ENCODE measurements around the gene ROBO1.
"Not testable (repeated sequence)": the region's sequence is repeated elsewhere in the genome, so short reads cannot be mapped to it uniquely, and the experiment has no call there.

ROBO1 gene

GRCh38 chr3:79767905-79768267 is at the start of gene ROBO1:
ROBO1 (minus strand) TSS chr3:79767998.
- DNase-seq (ENCODE audit: low read depth): no peak

GRCh38 chr3:79817224-79817623 is 49.4 kb upstream of the ROBO1 start:
- DNase-seq (ENCODE audit: low read depth): no peak

GRCh38 chr3:79815478-79815877 is 47.7 kb upstream of the ROBO1 start:
- no peak for DNase-seq (ENCODE audit: low read depth)

DNA sequence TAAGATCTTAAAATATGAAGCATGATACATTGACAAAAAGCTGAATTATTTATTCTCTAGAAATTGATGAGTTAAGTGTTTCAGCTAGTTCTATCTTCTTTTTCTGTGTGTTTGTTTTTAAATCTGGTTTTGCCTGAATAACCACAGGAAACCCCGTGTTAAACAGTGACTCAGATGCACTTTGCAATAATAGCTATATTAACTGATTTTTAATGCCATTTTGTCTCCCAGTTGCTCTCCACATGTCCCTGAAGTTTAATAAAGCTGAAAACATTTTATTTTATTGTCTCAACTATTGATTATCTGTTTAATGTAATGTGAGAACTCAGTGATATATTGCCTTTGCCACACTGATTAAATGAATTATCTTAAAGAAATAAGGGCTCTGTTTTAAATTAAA is 42.8 kb upstream of the ROBO1 start:
- DNase-seq (ENCODE audit: low read depth): no peak

DNA sequence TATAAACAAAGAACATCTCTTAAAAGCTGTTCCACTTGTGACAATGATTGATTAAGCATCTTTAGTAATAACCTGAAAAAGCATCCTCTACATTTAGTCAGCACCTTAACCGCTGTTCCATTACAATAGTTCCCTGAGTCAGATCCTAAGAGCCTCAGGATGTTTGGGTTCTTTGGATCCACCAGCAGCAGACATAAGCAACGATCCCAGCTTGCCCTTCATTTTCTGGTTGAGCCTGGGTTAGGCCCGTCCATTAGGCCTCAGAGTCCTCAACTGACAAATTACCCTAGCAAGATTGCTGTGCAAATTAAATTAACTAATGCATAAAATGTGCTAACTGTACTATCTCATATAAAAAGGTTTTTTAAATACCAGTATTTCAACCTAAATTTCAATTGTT is 42.3 kb upstream of the ROBO1 start:
- no peak for DNase-seq (ENCODE audit: low read depth)

GRCh38 chr3:79809106-79809505 is 41.3 kb upstream of the ROBO1 start:
- DNase-seq (ENCODE audit: low read depth): no peak

GRCh38 chr3:79808515-79808914 is 40.7 kb upstream of the ROBO1 start:
- no peak for DNase-seq (ENCODE audit: low read depth)

- not testable (repeated sequence) for DNase-seq (ENCODE audit: low read depth)
These were observed 22.4 kb upstream of the ROBO1 start for GRCh38 chr3:79790177-79790576.

DNA sequence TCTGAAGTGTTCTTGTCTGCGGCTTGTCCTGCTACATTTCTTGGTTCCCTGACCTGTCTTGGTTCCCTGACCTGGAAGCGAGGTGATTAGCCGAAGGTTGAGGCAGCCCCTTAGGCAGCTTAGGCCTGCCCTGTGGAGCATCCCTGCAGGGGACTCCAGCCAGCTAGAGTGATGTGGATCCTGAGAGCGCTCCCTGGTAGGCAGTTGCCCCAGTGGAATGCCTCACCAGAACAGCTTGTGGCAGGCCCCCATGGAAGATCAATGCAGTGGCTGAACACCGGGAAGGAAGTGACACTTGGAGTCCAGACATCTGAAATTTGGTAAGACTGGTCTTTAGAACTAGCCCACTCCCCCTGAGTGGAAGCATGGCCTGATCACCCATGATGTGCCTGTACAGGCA is 5.5 kb upstream of the ROBO1 start:
- no peak for DNase-seq (ENCODE audit: low read depth)

GRCh38 chr3:79769229-79769628 is 1.4 kb upstream of the ROBO1 start:
- no peak for DNase-seq (ENCODE audit: low read depth)

DNA sequence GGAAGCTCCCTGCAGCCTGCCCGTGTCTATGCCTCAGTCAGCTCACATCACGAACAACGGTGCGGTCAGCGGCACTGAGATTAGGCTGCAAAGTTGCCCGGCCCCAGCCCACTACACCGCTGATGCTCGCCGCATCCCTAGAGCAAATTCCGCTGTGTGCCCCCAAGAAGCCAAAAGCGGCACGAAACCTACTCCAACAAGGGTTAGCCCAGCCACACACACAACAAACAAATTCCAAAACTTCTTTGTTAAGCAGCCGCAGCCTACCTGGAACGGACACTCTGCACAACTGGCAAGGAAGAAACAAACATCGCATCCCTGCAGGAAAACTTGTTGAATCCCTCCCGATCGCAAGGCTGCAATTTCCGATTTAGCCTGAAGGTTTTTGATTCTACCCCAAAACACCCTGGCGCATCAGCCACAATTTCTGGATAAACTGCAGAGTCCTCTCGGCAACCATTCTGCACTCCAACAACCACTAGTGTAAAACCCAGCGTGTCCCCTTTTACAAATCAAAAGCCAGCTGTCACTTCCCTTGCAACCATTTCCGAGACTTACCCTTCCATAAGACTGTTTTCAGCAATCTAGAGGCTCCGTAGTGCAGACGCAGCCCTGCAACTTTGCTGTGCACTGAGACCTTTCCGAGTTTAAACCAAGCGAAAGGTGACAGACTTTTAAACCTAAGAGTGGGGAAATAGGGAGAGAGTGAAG is 449 bp downstream of the ROBO1 start:
- DNase-seq (ENCODE audit: low read depth): no peak

DNA sequence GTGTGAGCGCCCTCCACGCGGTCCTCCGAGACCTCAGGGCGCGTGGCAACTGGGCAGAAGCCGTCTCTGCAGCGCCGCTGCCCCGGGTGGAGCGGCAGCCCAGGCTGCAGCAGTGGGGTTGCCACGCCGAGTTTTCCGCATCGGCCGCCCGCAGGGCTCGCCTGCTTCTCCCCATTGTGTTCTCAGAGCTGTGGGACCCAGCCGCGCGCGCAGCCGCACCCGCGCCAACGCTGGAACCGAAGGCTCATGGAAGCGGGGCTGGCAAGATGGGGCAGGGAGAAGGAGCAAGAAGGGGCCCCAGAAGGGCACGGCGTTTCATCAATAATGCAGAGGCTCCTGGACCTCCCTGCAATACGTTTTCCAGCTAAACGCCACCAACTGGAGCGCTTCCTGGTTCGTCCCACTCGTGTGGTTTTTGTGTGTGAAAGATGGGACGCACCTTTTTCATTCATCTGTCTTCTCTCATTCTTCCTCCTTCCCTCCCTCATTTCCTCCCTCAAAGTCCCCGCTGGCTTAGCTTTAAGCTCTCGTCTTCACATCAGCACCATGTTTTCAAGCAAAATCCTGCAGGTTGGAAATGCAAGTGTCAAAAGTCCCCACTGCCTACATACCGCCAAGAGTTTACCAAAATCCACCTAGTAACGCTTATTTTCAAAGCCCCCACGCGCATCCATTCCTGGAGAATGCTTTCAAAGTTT is 1.2 kb downstream of the ROBO1 start:
- no peak for DNase-seq (ENCODE audit: low read depth)

DNA sequence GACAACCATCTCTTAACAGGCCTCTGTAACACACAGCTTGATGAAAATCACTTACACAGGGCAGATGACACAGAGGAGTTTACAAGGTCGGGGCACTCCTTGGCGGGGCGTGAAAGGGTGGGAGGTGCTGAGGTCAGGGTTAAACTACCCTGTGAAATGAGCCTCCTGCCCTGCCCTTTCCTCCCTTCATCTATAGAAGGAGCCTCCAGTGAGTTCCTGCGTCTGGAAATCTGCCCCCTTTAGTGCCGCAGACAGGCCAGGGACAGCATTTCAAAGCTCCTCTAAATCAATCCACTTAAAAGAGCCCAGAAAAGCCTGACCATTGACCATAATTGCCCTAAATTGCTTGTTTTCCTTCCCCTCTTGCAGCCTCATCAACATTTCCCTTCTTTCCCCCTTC is 1.9 kb downstream of the ROBO1 start:
- no peak for DNase-seq (ENCODE audit: low read depth)

- no peak for DNase-seq (ENCODE audit: low read depth)
These were observed 6.4 kb downstream of the ROBO1 start for GRCh38 chr3:79761441-79761840.

- no peak for DNase-seq (ENCODE audit: low read depth)
These were observed 16.1 kb downstream of the ROBO1 start for GRCh38 chr3:79751703-79752102.

- DNase-seq (ENCODE audit: low read depth): no peak
These were observed 30.3 kb downstream of the ROBO1 start for GRCh38 chr3:79737530-79737929.

GRCh38 chr3:79729096-79729495 is 38.7 kb downstream of the ROBO1 start:
- DNase-seq (ENCODE audit: low read depth): no peak

DNA sequence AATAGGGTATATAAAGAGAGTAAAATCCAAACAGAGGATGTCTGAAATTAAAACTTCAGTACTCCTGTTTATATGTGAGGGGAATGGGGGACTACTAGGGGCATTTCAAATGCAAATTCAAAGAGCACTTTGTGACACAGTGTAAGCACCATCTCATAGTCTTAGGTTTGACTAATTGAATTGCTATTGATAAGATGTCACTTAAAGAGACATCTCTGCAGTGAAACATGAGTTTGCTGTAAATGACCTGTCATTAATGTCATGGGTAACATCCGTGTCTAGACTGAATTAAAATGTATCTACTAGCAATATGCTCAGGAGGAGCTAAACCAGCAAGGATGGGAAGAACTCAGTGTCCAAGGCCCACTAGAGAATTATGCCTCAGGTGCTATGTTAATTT is 41.0 kb downstream of the ROBO1 start:
- DNase-seq (ENCODE audit: low read depth): no peak

GRCh38 chr3:79724206-79724605 is 43.6 kb downstream of the ROBO1 start:
- no peak for DNase-seq (ENCODE audit: low read depth)

DNA sequence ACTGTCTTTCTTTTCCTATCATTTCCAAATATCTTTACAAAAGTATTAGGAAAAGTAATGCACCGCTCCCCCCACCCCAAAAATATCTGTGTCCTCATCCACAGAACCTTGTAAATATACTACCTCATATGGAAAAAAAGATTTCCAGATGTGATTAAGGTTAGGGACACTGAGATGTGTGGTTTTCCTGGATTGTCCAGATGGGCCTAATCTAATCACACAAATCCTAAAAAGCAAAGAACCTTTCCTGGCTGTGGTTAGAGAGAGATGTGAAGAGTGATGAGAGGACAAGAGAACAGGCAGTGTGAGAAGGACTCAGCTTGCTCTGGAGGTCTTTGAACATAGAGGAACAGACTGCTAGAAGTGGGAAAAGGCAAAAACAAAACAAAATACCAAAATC is 77.7 kb downstream of the ROBO1 start:
- DNase-seq (ENCODE audit: low read depth): no peak

GRCh38 chr3:79685108-79685507 is 82.7 kb downstream of the ROBO1 start:
- no peak for DNase-seq (ENCODE audit: low read depth)

DNA sequence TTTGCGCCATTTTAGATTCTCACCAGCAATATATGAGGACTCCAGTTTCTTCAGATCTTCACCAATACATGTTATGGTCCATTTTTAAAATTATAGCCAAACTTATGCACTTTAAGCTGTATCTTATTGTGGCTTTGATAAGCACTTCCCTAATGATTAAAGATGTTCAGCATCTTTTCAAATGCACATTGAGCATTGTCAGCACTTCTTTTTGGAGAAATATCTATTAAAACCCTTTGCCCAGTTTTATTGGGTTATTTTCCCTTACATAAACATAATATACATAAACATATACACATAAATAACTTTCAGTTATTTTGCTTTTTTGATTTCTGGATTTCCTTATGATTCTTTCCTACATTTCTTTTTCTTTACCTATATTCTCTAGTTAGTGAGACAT is 83.8 kb downstream of the ROBO1 start:
- no peak for DNase-seq (ENCODE audit: low read depth)

DNA sequence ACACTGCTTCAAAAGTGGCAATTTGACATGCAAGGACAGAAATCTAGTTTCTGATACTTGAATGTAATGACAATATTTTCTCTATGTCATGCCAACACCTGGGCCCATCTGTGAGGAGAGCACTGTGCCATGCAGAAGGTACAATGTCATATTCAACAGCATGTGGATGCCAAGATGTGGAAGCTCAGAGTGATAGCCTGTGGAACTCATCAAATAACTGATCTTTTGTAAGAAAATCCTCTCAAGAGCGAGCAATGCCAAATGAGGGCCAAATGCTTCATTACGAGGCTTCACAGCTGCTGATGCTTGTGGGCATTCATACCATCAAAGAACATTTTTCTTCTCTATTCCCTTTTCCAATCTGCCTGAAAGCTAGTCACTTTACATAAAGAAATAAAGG is 95.1 kb downstream of the ROBO1 start:
- DNase-seq (ENCODE audit: low read depth): no peak

- DNase-seq (ENCODE audit: low read depth): no peak
These were observed 95.7 kb downstream of the ROBO1 start for GRCh38 chr3:79672075-79672474.
